GM12891 (cell line): ENCODE results near the gene PDCD1LG2.
"Not testable (repeated sequence)": the region's sequence is repeated elsewhere in the genome, so short reads cannot be mapped to it uniquely, and the experiment has no call there.

Experiments
- DNase-seq: peaks from one replicate; pipeline ENCODE4 v3.0.0; 2011; ENCODE audit warnings: low spot score; ENCODE audit not compliant: insufficient read length
- FAIRE-seq: peaks from 2 replicates; lab custom pipeline; 2011; peaks lifted over from hg19 to GRCh38; lab: Jason Lieb, UNC
- PAX5 ChIP-seq: IDR thresholded peaks from 2 replicates; pipeline ENCODE4 v1.6.1; 2011; ENCODE audit warnings: low read length, moderate library complexity, mild to moderate bottlenecking; ENCODE audit not compliant: insufficient read depth, severe bottlenecking
- POLR2A ChIP-seq: IDR thresholded peaks from 2 replicates; pipeline ENCODE4 v1.6.1; 2011; ENCODE audit warnings: low read depth, low read length, control low read depth
- POLR2AphosphoS5 ChIP-seq: IDR thresholded peaks from 2 replicates; pipeline ENCODE4 v1.6.1; 2011; ENCODE audit warnings: low read depth, low read length, control low read depth
- POU2F2 ChIP-seq: IDR thresholded peaks from 2 replicates; pipeline ENCODE4 v1.6.1; 2011; ENCODE audit warnings: low read depth, mild to moderate bottlenecking, control low read depth, low read length, moderate library complexity
- SPI1 ChIP-seq: IDR thresholded peaks from 2 replicates; pipeline ENCODE4 v1.6.1; 2011; ENCODE audit warnings: low read depth, low read length, control low read depth
- TAF1 ChIP-seq: IDR thresholded peaks from 2 replicates; pipeline ENCODE4 v1.6.1; 2011; ENCODE audit warnings: low read depth, low read length, control low read depth

Gene PDCD1LG2

DNA sequence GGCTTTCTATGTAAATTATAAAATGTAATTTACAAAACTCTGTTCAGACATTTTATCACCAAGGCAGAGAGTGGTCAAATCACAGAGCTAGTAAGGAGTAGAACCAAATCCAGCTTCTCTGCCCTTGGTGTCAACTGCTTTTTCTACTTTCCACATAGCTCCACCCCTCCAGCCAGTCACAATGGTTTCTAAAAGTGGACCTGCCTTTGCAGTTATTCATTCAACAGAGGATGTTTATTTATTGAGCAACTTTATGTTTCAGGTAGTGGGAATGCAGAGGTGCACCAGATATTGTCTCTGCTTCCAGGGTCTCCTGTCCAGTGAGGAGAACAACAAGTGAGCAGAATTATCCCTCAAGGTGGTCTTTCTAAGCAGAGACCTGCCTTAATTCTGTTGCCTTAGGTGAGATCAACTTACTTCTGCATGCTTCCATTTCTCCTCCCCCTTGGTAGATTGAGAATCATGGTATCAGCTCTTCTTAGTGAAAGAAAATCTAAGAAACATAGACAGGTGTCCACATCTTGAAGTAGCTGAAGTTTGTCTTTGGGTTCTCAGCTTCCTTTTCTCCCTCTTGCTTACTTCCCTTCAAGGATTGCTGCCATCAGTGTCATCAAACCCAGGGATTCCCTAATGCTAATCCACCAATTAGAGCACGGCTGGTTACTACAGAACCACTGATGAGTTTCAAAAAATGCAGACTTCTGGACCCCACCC is 17.2 kb upstream of the PDCD1LG2 start:
- DNase-seq, result no peak
- peak; percentile 45 for FAIRE-seq
- TF ChIP-seq POU2F2 (no peak), POLR2AphosphoS5 (no peak), SPI1 (no peak), TAF1 (no peak), PAX5 (no peak), POLR2A (no peak)

- FAIRE-seq, result peak; percentile 90
- peak; percentile 24 for DNase-seq
- TF ChIP-seq POLR2AphosphoS5, result no peak
- TF ChIP-seq POU2F2, result no peak
- TF ChIP-seq POLR2A, result 0 out of 2 replicates have a peak, but pooled peaks have one; percentile 30
- no peak for TF ChIP-seq PAX5
- TF ChIP-seq SPI1, result peak; percentile 93
Measured at GRCh38 chr9:5493679-5494511, 16.4 kb upstream of the PDCD1LG2 start.

GRCh38 chr9:5494765-5495164 is 15.6 kb upstream of the PDCD1LG2 start:
- FAIRE-seq, DNase-seq: not testable (repeated sequence)

DNA sequence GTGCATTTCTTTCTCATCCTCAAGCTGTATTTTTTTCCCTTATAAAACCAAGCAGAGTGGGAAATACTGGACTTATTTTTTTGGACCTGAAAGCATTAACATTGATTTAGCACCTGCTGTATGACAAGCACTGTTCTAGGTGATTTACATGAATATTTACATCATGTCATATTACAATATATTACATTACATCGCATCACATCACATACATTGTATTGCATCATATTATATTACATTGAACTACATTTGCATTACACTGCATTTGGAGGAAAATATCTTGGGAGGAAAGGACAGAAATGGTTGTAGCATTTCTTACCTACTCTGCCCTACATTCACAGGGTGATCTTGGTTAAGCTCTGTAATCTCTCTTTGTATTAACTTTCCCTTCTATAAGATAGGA is 11.2 kb upstream of the PDCD1LG2 start:
- FAIRE-seq (no peak), DNase-seq (no peak)
- no peak for TF ChIP-seq TAF1
- no peak for TF ChIP-seq PAX5
- TF ChIP-seq POLR2A, result no peak
- TF ChIP-seq POLR2AphosphoS5, result no peak
- TF ChIP-seq POU2F2, result no peak
- no peak for TF ChIP-seq SPI1

GRCh38 chr9:5499889-5500398 is 10.4 kb upstream of the PDCD1LG2 start:
- TF ChIP-seq POLR2A (no peak), POLR2AphosphoS5 (no peak), POU2F2 (no peak), TAF1 (no peak)
- DNase-seq (no peak), FAIRE-seq (no peak)

DNA sequence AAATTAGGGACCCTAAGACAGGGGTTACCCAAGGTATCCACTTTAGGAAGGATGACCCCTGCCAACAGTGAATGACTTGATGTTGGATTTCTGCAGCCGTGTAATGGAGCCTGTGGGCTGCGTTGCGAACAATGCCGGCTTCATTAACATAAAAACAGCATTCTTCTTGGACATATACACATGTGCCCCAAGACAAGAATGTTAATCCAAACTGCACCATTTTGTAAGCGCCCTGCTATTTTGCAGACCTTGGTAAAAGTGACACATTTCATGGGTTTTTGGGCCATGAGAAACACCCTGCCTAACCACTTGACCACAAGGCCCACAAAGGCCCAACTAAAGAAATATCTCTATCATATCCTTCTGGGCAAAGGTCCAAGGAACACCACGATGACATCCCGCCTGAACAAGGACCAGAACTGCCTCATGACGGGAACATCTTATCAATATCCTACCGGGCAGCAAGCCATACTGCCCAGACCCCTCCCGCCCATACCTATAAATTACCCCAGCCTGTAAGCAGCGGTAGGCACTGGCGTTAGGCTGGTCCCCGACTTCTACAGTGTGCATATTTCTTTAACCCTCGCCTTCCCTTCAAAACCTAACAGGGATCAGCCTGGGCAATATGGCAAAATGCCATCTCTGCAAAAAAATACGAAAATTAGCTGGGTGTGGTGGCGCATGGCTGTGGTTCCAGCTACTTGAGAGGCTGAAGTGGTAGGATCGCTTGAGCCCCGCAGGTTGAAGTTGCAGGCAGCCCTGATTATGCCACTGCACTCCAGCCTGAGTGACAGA is 9.7 kb upstream of the PDCD1LG2 start:
- no peak for DNase-seq
- FAIRE-seq, result peak; percentile 51
- TF ChIP-seq POU2F2 (no peak), POLR2AphosphoS5 (no peak), SPI1 (no peak)

- TF ChIP-seq POLR2AphosphoS5 (no peak), PAX5 (no peak), TAF1 (no peak), SPI1 (no peak), POLR2A (no peak), POU2F2 (no peak)
- FAIRE-seq (no peak), DNase-seq (no peak)
Measured at GRCh38 chr9:5502553-5502952, 7.8 kb upstream of the PDCD1LG2 start.

- FAIRE-seq (peak; percentile 81), DNase-seq (no peak)
- TF ChIP-seq PAX5, result no peak
- no peak for TF ChIP-seq POU2F2
- TF ChIP-seq TAF1, result no peak
- TF ChIP-seq POLR2A, result no peak
- no peak for TF ChIP-seq SPI1
- TF ChIP-seq POLR2AphosphoS5, result no peak
Measured at GRCh38 chr9:5509573-5509972, 758 bp upstream of the PDCD1LG2 start.

DNA sequence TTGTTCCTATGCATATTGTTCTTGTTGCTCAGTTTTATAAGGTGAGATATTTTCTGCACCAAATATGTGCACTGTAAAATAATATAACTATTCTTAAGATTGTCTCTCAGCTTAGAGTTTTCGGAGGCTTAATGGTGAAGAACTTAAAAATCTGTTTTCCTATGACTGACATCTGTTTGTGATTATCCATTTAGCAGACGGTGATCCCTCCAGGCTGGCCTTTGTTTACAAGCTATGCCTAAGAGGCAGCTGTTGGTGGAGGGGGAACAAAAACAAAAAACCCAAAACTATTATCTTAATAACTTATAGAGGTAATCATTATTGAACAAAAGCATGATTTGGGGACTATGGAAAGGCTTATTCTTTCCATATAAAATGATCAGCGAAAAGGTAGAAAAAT is 658 bp downstream of the PDCD1LG2 start:
- FAIRE-seq (no peak), DNase-seq (no peak)
- TF ChIP-seq TAF1, result no peak
- TF ChIP-seq PAX5, result no peak
- TF ChIP-seq SPI1, result no peak
- no peak for TF ChIP-seq POLR2A
- TF ChIP-seq POLR2AphosphoS5, result no peak
- no peak for TF ChIP-seq POU2F2
